OCI-LY7 (cell line): ENCODE results near the gene RGPD5. TPM values are rescaled to one million over a fixed set of nuclear protein-coding genes. Genes with fewer than 3 reads are reported as not detected.
"Not testable (repeated sequence)": the region's sequence is repeated elsewhere in the genome, so short reads cannot be mapped to it uniquely, and the experiment has no call there.

Experiments used
- BruUV-seq: library from RNA; stranded (reverse); fragments of 400-500 nt; replicated peaks from 2 replicates; lab custom pipeline; 2021; lab: Mats Ljungman, UMichigan
- CTCF ChIA-PET: fragments of 300-600 bp; sonication (Branson Sonifier 250); formaldehyde crosslinking; loops from one replicate; lab custom pipeline; 2022; ENCODE audit warnings: antibody characterized with exemption; ENCODE audit not compliant: unreplicated experiment; lab: Charles Lee
- POLR2A ChIA-PET: fragments of 300-600 bp; sonication (Branson Sonifier 250); formaldehyde crosslinking; loops from one replicate; lab custom pipeline; 2022; ENCODE audit warnings: antibody characterized with exemption; lab: Charles Lee
- DNase-seq: peaks from one replicate; pipeline ENCODE4 v3.0.0-alpha.2; 2015; ENCODE audit warnings: low spot score
- H2AFZ ChIP-seq: fragments of 200-600 bp; sonication (generic), shearing (Covaris generic); 2 replicates; pipeline ENCODE4 v1.6.1; 2014; ENCODE audit warnings: mild to moderate bottlenecking, antibody characterized with exemption, low read length, moderate library complexity
- H3K27ac ChIP-seq: fragments of 200-600 bp; sonication (generic); 2 replicates; pipeline ENCODE4 v1.5.1; 2014; ENCODE audit warnings: mixed run types, low read depth, mild to moderate bottlenecking, moderate library complexity, low read length, inconsistent platforms; ENCODE audit not compliant: poor library complexity, severe bottlenecking
- H3K36me3 ChIP-seq: fragments of 200-600 bp; sonication (generic); 2 replicates; pipeline ENCODE4 v1.6.1; 2014; ENCODE audit warnings: mild to moderate bottlenecking, antibody characterized with exemption, low read length, moderate library complexity, mixed read lengths; ENCODE audit not compliant: insufficient read depth
- H3K4me1 ChIP-seq: fragments of 200-600 bp; sonication (generic); 2 replicates; pipeline ENCODE4 v1.5.1; 2014; ENCODE audit warnings: mild to moderate bottlenecking, low read length; ENCODE audit not compliant: insufficient read depth, poor library complexity, severe bottlenecking
- H3K4me2 ChIP-seq: fragments of 200-600 bp; sonication (generic); 2 replicates; pipeline ENCODE4 v1.6.1; 2014; ENCODE audit warnings: mild to moderate bottlenecking, low read length
- H3K4me3 ChIP-seq: fragments of 200-600 bp; sonication (generic); 2 replicates; pipeline ENCODE4 v1.5.1; 2014; ENCODE audit warnings: mild to moderate bottlenecking, low read depth, low read length; ENCODE audit not compliant: poor library complexity, severe bottlenecking
- H3K79me2 ChIP-seq: fragments of 200-600 bp; sonication (generic); 2 replicates; pipeline ENCODE4 v1.6.1; 2016; ENCODE audit warnings: low read depth, mild to moderate bottlenecking, low read length, moderate library complexity, mixed read lengths; ENCODE audit not compliant: insufficient read depth
- H3K9me2 ChIP-seq: fragments of 200-600 bp; sonication (generic); 2 replicates; pipeline ENCODE4 v1.6.1; 2016; ENCODE audit warnings: mild to moderate bottlenecking, low read length, mixed read lengths; ENCODE audit not compliant: insufficient read depth
- H3K9me3 ChIP-seq: fragments of 200-600 bp; sonication (generic); 2 replicates; pipeline ENCODE4 v1.6.1; 2014; ENCODE audit warnings: mild to moderate bottlenecking, mixed run types, low read length, mixed read lengths
- H4K20me1 ChIP-seq: fragments of 200-600 bp; sonication (generic); 2 replicates; pipeline ENCODE4 v1.6.1; 2014; ENCODE audit warnings: mild to moderate bottlenecking, antibody characterized with exemption, low read length, moderate library complexity, mixed read lengths; ENCODE audit not compliant: insufficient read depth
- intact Hi-C: fragments of 100-400 bp; cut with micrococcal nuclease; formaldehyde crosslinking; loops from one replicate; pipeline ENCODE4 v1.10.0; 2022; ENCODE audit not compliant: unreplicated experiment
- total RNA-seq, 2 experiments: library from RNA; depleted of rRNA in 1 of 2; stranded (reverse); fragments of >200 nt in 1 of 2; shearing (Covaris generic) in 1 of 2; gene quantifications; 2 replicates each; pipeline ENCODE4 v1.2.3, GENCODE V29; 2014 to 2022

RGPD5 gene
- total RNA-seq, 2 experiments from 2014 or later = 0.98 to 2.1 TPM

DNA sequence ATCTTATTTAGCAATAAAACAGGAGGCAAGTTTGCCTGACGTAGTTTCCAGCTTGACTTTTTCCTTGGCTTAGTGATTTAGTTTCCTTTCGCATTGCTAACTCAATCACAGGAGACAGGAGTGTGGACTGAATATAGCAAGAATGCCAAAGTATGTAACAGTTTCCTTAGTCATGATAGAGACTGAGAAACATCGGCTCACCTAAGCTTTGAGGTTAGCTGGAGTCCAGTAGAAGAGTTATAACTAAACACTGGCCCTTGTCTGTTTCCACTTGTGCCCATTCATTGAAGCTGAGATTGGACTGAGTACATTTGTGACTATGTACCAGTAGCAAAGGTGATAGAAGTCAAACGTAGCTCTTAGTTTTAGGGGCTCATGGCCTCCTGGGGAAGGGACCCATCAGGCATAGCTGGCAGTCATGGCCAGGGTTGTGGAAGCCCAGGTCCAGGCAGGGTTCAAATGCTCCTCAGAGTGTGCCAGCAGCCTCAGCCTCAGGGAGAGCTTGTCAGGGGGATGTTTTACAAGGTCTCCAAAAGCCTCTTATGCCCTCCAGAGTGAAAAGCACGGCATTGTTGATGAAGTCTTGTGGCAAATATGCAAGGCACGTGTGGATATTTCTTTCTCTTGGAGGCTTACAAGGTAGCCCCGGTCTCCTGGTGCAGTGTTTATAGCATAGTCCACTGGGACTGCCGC lies 103.8 kb downstream of the RGPD5 start:
- H3K9me2 ChIP-seq, H4K20me1 ChIP-seq, H3K36me3 ChIP-seq, H3K4me3 ChIP-seq, BruUV-seq, H3K4me1 ChIP-seq, POLR2A ChIA-PET, intact Hi-C loops, CTCF ChIA-PET, DNase-seq, H3K27ac ChIP-seq, H2AFZ ChIP-seq, H3K79me2 ChIP-seq, H3K4me2 ChIP-seq, H3K9me3 ChIP-seq: not testable (repeated sequence)

DNA sequence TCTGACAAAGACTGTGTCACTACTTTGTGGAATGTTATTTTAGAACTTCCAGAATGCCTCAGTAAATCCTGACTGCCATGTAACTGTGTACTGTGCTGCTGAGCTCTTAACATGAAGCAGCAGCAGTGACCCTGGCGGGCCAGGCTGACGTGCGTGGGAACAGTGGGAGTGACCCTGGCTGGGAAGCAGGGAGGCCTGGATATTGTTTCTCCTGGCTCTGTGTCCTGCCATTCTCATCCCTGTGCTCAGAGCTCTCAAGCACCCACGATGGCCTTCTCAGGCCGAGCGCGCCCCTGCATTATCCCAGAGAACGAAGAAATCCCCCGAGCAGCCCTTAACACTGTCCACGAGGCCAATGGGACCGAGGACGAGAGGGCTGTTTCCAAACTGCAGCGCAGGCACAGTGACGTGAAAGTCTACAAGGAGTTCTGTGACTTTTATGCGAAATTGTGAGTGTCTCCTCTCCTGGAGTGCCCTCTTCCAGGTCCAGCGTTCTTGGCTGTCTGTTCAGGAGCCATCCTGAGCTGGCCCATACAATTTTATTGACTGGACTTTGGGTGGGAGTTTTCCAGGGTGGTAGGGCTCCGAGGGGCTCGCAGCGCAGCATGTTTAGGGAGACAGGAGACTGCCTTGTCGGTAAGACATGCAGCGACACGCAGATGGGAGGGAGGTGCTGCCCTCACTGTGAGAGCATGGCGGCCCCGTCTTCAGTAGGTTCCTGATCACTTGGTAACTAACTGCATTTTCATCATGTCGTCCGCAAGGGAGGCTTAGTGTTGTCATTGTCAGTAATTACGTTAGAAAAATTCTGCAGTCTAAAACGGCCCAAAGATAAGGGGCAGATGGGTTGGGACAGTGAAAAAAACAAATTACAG lies 104.6 kb downstream of the RGPD5 start, which contains the start of gene LIMS3:
TSS of gene LIMS3 (plus strand) at position 227 of the 875 bp plus-strand sequence. CDS start at position 268, 41 bp downstream.
- H3K4me3 ChIP-seq, H3K79me2 ChIP-seq, POLR2A ChIA-PET, DNase-seq, H3K9me2 ChIP-seq, H3K9me3 ChIP-seq, CTCF ChIA-PET, H2AFZ ChIP-seq, H3K27ac ChIP-seq, H4K20me1 ChIP-seq, H3K4me1 ChIP-seq, BruUV-seq, intact Hi-C loops, H3K4me2 ChIP-seq, H3K36me3 ChIP-seq: not testable (repeated sequence)

DNA sequence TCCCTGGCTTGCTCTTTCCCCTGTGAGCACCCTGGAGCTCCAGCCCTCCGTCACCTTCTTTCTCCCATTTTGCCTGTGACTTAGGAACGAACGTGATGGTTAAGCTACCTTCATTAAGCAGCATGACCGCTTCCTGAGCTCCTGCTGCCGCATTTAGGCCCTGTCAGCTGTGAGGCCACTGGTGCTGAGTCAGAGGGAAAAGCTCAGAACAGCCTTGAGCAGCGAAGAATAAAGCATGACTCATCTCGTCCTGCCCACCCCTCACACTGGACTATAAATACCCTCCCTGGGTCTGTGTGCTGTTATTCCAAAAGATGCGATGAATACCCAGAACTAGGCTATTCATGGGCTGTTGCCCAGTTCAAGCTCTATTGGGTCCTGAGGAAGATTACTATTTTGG lies 111.7 kb downstream of the RGPD5 start:
- POLR2A ChIA-PET, H3K4me3 ChIP-seq, DNase-seq, H4K20me1 ChIP-seq, H3K9me3 ChIP-seq, BruUV-seq, H3K36me3 ChIP-seq, H3K27ac ChIP-seq, H2AFZ ChIP-seq, CTCF ChIA-PET, H3K9me2 ChIP-seq, H3K4me1 ChIP-seq, H3K4me2 ChIP-seq, intact Hi-C loops, H3K79me2 ChIP-seq: not testable (repeated sequence)

Other genes starting within 250 kb of the RGPD5 start
- gene SEPTIN10, start 180.3 kb upstream of the RGPD5 start, total RNA-seq (2014; rRNA removed; shearing (Covaris generic)) = not detected in 2 replicates
- not detected in 2 replicates for gene SEPTIN10, start 180.3 kb upstream of the RGPD5 start, total RNA-seq (2022)
- gene SOWAHC, start 179.9 kb upstream of the RGPD5 start, total RNA-seq (2014; rRNA removed; shearing (Covaris generic)) = not detected in 2 replicates
- not detected in 2 replicates for gene SOWAHC, start 179.9 kb upstream of the RGPD5 start, total RNA-seq (2022)
- gene LIMS3, start 104.4 kb downstream of the RGPD5 start, total RNA-seq (2014; rRNA removed; shearing (Covaris generic)) = 1.1 and 1.8 TPM in 2 replicates
- 1.9 and 2.1 TPM in 2 replicates for gene LIMS3, start 104.4 kb downstream of the RGPD5 start, total RNA-seq (2022)